CD4-positive, alpha-beta T cell (primary cell): ENCODE results near the gene DVL2. TPM values are rescaled to one million over a fixed set of nuclear protein-coding genes. Genes with fewer than 3 reads are reported as not detected.

Source experiments
- ATAC-seq: fragments of 200-7000 bp; cut with Tn5 transposase; one replicate; pipeline ENCODE4 v1.10.0; 2022; ENCODE audit warnings: mild to moderate bottlenecking; ENCODE audit not compliant: poor library complexity
- CTCF ChIA-PET: fragments of 350-600 bp; sonication (Branson Sonifier 250); formaldehyde crosslinking; loops from one replicate; lab custom pipeline; 2021; ENCODE audit warnings: antibody characterized with exemption, inconsistent platforms; lab: Charles Lee
- POLR2A ChIA-PET: fragments of 350-600 bp; sonication (Branson Sonifier 250); formaldehyde crosslinking; loops from one replicate; lab custom pipeline; 2021; ENCODE audit warnings: antibody characterized with exemption, inconsistent platforms; lab: Charles Lee
- DNase-seq, 14 experiments: peaks; one replicate each; pipeline ENCODE4 v3.0.0-alpha.2; 2013 to 2020; ENCODE audit warnings: mixed read lengths in 2 of 14
- H3K27ac ChIP-seq, 2 donors: one replicate each; pipeline versions ENCODE4 v1.5.1 to v1.7.0; 2013; ENCODE audit warnings: low read length in 2 of 2, low read depth in 1 of 2, mild to moderate bottlenecking in 1 of 2
- H3K27me3 ChIP-seq, 2 experiments: 1 replicate in 1 of 2; 2 replicates in 1 of 2; pipeline versions ENCODE4 v1.6.1 to v1.7.0; 2013; ENCODE audit warnings: low read length in 2 of 2, control low read depth in 1 of 2, mild to moderate bottlenecking in 1 of 2, moderate library complexity in 1 of 2; ENCODE audit not compliant: insufficient read depth in 2 of 2, control insufficient read depth in 1 of 2
- H3K36me3 ChIP-seq: one replicate; pipeline ENCODE4 v1.6.1; 2013; ENCODE audit warnings: low read length, control low read depth; ENCODE audit not compliant: insufficient read depth
- H3K4me1 ChIP-seq: one replicate; pipeline ENCODE4 v1.6.1; 2013; ENCODE audit warnings: low read length, control low read depth; ENCODE audit not compliant: insufficient read depth
- H3K4me3 ChIP-seq: one replicate; pipeline ENCODE4 v1.5.1; 2013; ENCODE audit warnings: mild to moderate bottlenecking, low read length, moderate library complexity
- H3K9me3 ChIP-seq, 2 experiments: 1 replicate in 1 of 2; 2 replicates in 1 of 2; pipeline versions ENCODE4 v1.6.1 to v1.7.0; 2013; ENCODE audit warnings: low read length in 2 of 2, mild to moderate bottlenecking in 2 of 2, control low read depth in 1 of 2, moderate library complexity in 1 of 2; ENCODE audit not compliant: control insufficient read depth in 1 of 2, insufficient read depth in 1 of 2
- H3K27ac Mint-ChIP-seq: one replicate; pipeline ENCODE4 v1.8.0; 2020; ENCODE audit warnings: mixed read lengths
- H3K27me3 Mint-ChIP-seq: one replicate; pipeline ENCODE4 v1.8.0; 2021; ENCODE audit warnings: mixed read lengths
- H3K36me3 Mint-ChIP-seq: one replicate; pipeline ENCODE4 v1.8.0; 2021; ENCODE audit warnings: low read depth, mixed read lengths
- H3K4me1 Mint-ChIP-seq: one replicate; pipeline ENCODE4 v1.8.0; 2021; ENCODE audit warnings: low read depth, mixed read lengths
- H3K4me3 Mint-ChIP-seq: one replicate; pipeline ENCODE4 v1.8.0; 2020; ENCODE audit warnings: mild to moderate bottlenecking, mixed read lengths
- H3K9me3 Mint-ChIP-seq: one replicate; pipeline ENCODE4 v1.8.0; 2020; ENCODE audit warnings: mixed read lengths
- CTCF ChIP-seq: fragments of 200-600 bp; IDR thresholded peaks from one replicate; pipeline ENCODE4 v1.8.0; 2022; ENCODE audit warnings: antibody characterized with exemption, mild to moderate bottlenecking
- intact Hi-C, 2 experiments: fragments of 100-400 bp; cut with DNase I in 1 of 2; cut with micrococcal nuclease in 1 of 2; formaldehyde crosslinking; loops; one replicate each; pipeline versions ENCODE4 v1.15.1 to v1.9.0; 2023 to 2025; cut with DNase I, micrococcal nuclease
- total RNA-seq, 174 experiments: library from RNA in 2 of 174; stranded (reverse) in 2 of 174; gene quantifications; one replicate each; pipeline ENCODE4 v1.2.3 and lab custom pipeline; 2021 to 2026

Gene DVL2
- total RNA-seq, 2 experiments from 2014 or later, result 40.9 to 41.3 TPM

- peaks cover 34% of the 10 kb centered on the region for H3K36me3 ChIP-seq
- peaks cover 75% of the 10 kb centered on the region for H3K4me1 ChIP-seq
- POLR2A ChIA-PET, result interaction anchor here (0.7 to 17.0 kb wide), 5 partner anchors 14 to 249 kb away, joined by 3 to 234 read pairs (median 4); partner anchors contain the start of genes ACADVL, CTDNEP1, DLG4 and ELP5
- H3K4me3 ChIP-seq, result no peak overlapping the region
- H3K27me3 ChIP-seq, result no peaks in the 10 kb centered on the region
- no peaks in the 10 kb centered on the region for H3K9me3 ChIP-seq
- no peak overlapping the region for H3K27ac ChIP-seq
- no peaks in the 10 kb centered on the region for H3K27me3 Mint-ChIP-seq
- H3K27ac Mint-ChIP-seq, result peak overlapping the region; percentile 93
- TF ChIP-seq CTCF, result no peak
- peaks cover 65% of the 10 kb centered on the region for H3K4me1 Mint-ChIP-seq
- DNase-seq (no peak), ATAC-seq (no peak)
- CTCF ChIA-PET, result interaction anchor here (3.5 kb wide), 1 partner anchor 16 kb away, joined by 19 read pairs; the partner anchor contains the start of genes ACADVL and DLG4
- H3K9me3 Mint-ChIP-seq, result no peaks in the 10 kb centered on the region
- H3K4me3 Mint-ChIP-seq, result peak overlapping the region; percentile 94
- peaks cover 74% of the 10 kb centered on the region for H3K36me3 Mint-ChIP-seq
- intact Hi-C loops, result loop anchor here (1.0 to 10.0 kb wide), 2 partner anchors 17 to 608 kb away; no protein-coding TSS in a partner anchor
These were observed 2.5 kb upstream of the DVL2 start for GRCh38 chr17:7236808-7237207.

- Histone ChIP-seq H3K27ac (no peak overlapping the region), H3K4me3 (no peak overlapping the region), H3K36me3 (peaks cover 31% of the 10 kb centered on the region), H3K27me3 (no peaks in the 10 kb centered on the region), H3K9me3 (no peaks in the 10 kb centered on the region), H3K4me1 (peaks cover 70% of the 10 kb centered on the region)
- Mint-ChIP-seq H3K36me3 (peaks cover 67% of the 10 kb centered on the region), H3K9me3 (no peaks in the 10 kb centered on the region), H3K27me3 (no peaks in the 10 kb centered on the region), H3K4me3 (peak overlapping the region; percentile 94), H3K4me1 (peaks cover 59% of the 10 kb centered on the region), H3K27ac (peak overlapping the region; percentile 93)
- peak in 2 of 14 experiments; percentile 30 to 42 for DNase-seq
- no peak for TF ChIP-seq CTCF
- ChIA-PET CTCF (interaction anchor here (0.6 to 3.5 kb wide), 4 partner anchors 15 to 1150 kb away, joined by 4 to 19 read pairs (median 5); partner anchors contain the start of genes ACADVL and DLG4), POLR2A (interaction anchor here (1.4 to 17.0 kb wide), 3 partner anchors 16 to 450 kb away, joined by 3 to 234 read pairs (median 3); partner anchors contain the start of genes ACADVL, CTDNEP1 and DLG4)
- intact Hi-C loops, result loop anchor here (10.0 kb wide), 1 partner anchor 609 kb away; no protein-coding TSS in a partner anchor
- ATAC-seq, result no peak
These were observed 1.7 kb upstream of the DVL2 start for GRCh38 chr17:7235693-7236665.

GRCh38 chr17:7233701-7234082, 625 bp downstream of the DVL2 start:
- Histone ChIP-seq H3K4me3 (peak overlapping the region; percentile 97), H3K27ac (peak overlapping the region; percentile 48 to 81), H3K4me1 (peaks cover 60% of the 10 kb centered on the region), H3K36me3 (peaks cover 41% of the 10 kb centered on the region), H3K9me3 (no peaks in the 10 kb centered on the region), H3K27me3 (no peaks in the 10 kb centered on the region)
- intact Hi-C loops, result loop anchor here (1.0 to 10.0 kb wide), 2 partner anchors 28 to 611 kb away; no protein-coding TSS in a partner anchor
- no peaks in the 10 kb centered on the region for H3K9me3 Mint-ChIP-seq
- H3K36me3 Mint-ChIP-seq, result peaks cover 67% of the 10 kb centered on the region
- POLR2A ChIA-PET, result interaction anchor here (0.8 to 17.0 kb wide), 12 partner anchors 9 to 340 kb away, joined by 3 to 234 read pairs (median 4); partner anchors contain the start of genes ACADVL, ACAP1, CTDNEP1 and DLG4
- peak overlapping the region; percentile 92 for H3K27ac Mint-ChIP-seq
- DNase-seq (no peak), ATAC-seq (no peak)
- TF ChIP-seq CTCF, result no peak
- no peaks in the 10 kb centered on the region for H3K27me3 Mint-ChIP-seq
- peaks cover 46% of the 10 kb centered on the region for H3K4me1 Mint-ChIP-seq
- H3K4me3 Mint-ChIP-seq, result peak overlapping the region; percentile 94
- CTCF ChIA-PET, result interaction anchor here (1.0 to 3.5 kb wide), 3 partner anchors 13 to 62 kb away, joined by 4 to 19 read pairs (median 6); partner anchors contain the start of genes ACADVL and DLG4
